Measurements from ENCODE around the gene KRTAP10-7.

KRTAP10-7 gene

DNA sequence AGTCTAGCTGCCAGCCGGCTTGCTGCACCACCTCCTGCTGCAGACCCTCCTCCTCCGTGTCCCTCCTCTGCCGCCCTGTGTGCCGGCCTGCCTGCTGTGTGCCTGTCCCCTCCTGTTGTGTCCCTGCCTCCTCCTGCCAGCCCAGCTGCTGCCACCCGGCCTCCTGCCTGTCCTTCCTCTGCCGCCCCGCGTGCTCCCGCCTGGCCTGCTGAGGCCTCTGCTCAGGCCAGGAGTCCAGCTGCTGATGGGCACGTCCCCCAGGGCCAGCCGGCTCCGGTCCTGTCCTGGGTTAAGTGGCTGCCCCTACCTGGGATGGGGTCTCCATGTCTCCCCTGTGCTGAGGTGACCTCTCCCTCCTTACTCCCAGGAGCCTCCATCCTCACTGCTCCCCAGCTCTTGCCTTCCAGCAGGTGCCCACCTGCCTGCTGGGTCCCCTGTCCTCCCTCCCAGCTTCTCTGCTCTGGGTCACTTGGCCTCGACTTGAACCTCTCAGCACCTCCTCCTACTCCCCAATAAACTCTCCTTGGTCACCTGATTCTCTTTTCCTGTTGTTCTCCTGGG, 12.4 kb downstream of the KRTAP10-7 start:
- TF ChIP-seq, protein P1, sequence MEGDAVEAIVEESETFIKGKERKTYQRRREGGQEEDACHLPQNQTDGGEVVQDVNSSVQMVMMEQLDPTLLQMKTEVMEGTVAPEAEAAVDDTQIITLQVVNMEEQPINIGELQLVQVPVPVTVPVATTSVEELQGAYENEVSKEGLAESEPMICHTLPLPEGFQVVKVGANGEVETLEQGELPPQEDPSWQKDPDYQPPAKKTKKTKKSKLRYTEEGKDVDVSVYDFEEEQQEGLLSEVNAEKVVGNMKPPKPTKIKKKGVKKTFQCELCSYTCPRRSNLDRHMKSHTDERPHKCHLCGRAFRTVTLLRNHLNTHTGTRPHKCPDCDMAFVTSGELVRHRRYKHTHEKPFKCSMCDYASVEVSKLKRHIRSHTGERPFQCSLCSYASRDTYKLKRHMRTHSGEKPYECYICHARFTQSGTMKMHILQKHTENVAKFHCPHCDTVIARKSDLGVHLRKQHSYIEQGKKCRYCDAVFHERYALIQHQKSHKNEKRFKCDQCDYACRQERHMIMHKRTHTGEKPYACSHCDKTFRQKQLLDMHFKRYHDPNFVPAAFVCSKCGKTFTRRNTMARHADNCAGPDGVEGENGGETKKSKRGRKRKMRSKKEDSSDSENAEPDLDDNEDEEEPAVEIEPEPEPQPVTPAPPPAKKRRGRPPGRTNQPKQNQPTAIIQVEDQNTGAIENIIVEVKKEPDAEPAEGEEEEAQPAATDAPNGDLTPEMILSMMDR (conservative IDR thresholded peaks at IDR 0.05; ENCODE audit: control insufficient read depth, insufficient read depth, low read depth, low read length): no peak
- DNase-seq (ENCODE audit: low read depth): no peak
- H3K4me3 ChIP-seq (ENCODE audit: control insufficient read depth, low read depth, low read length): no peak overlapping the region

DNA sequence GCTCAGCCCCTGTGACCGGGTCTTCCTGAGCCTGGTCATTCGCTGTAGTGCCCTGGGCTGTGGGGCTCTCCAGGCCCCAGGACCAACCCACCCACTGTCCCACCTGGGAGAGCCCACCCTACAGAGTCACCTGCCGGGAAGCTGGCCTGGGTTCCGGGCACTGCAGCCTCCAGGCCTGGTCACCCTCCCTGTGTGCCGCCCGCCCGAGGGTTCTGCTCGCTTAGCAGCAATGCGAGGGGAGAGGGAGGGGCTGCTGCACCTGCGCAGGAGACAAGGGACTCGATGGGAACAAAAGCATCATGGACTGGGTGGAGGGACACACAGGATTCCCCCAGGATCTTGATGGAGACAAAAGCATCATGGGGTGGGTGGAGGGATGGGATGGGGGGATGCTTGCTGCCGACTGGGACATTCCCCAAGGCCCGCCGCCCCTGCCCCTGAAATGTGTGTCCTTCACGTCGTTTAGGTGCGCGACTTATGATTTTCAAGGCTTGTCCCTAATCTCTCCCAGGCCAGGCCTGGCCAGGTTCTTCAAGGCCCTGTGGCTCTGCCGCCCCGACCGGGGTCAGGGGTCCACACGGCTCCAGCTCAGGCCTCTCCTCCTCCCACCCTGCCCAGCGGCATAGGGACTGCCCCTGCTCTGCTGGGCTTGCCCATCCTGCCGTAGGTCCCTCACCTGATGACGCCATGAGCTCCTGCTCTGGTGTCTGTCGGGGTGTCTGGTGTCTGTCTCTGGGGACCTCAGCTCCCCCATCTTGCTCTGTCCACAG, 13.2 kb downstream of the KRTAP10-7 start:
- DNase-seq (ENCODE audit: low read depth): no peak
- H3K4me3 ChIP-seq (ENCODE audit: control insufficient read depth, low read depth, low read length): no peak overlapping the region
- TF ChIP-seq, protein P1 (conservative IDR thresholded peaks at IDR 0.05; ENCODE audit: control insufficient read depth, insufficient read depth, low read depth, low read length): no peak

DNA sequence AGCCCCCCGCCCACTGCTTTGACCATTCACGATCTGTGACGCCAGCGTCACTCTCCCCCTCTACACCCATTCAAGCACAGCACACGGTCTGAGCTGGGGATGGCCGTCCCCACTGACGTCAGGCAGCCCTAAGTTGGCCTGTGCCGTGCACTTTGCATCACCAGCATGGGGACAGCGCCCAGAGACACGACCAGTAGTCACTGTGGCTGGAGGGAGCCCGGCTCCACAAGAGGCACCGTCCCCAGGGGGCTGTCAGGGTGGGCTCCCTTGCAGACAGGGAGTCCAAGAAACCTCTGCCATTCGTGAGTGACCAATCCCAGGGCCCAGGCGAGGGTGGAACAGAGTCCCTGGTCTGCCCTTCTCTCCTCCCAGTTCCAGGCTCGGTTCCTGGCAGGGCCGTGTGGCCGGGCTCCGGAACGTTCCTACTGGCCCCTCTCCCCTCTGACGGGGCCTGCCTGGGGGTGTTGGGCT, 13.8 kb downstream of the KRTAP10-7 start:
- no peak for DNase-seq (ENCODE audit: low read depth)
- H3K4me3 ChIP-seq (ENCODE audit: control insufficient read depth, low read depth, low read length): no peak overlapping the region
- TF ChIP-seq, protein P1 (conservative IDR thresholded peaks at IDR 0.05; ENCODE audit: control insufficient read depth, insufficient read depth, low read depth, low read length): no peak

DNA sequence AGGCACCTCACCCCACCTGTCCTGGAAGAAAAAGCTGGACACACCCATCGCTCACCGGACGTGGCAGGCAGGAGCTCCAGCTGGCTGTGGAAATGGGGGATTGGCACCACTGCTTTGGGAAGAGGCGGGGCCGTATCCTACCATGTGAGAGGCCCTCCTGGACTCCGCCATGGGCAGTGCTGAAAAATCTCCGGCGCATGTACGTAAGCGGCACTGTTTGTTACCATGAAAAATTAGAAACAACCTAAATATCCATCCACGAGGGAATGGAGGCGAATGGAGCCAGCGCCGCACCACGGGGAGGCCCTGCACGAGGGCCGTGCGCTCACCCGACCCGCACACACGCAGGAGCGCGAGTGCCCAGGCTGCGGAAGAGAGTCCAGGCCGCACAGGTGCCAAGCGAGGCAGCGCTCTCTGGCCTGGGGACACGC, 14.6 kb downstream of the KRTAP10-7 start:
- H3K4me3 ChIP-seq (ENCODE audit: control insufficient read depth, low read depth, low read length): no peak overlapping the region
- no peak for DNase-seq (ENCODE audit: low read depth)
- TF ChIP-seq, protein P1 (conservative IDR thresholded peaks at IDR 0.05; ENCODE audit: control insufficient read depth, insufficient read depth, low read depth, low read length): no peak

DNA sequence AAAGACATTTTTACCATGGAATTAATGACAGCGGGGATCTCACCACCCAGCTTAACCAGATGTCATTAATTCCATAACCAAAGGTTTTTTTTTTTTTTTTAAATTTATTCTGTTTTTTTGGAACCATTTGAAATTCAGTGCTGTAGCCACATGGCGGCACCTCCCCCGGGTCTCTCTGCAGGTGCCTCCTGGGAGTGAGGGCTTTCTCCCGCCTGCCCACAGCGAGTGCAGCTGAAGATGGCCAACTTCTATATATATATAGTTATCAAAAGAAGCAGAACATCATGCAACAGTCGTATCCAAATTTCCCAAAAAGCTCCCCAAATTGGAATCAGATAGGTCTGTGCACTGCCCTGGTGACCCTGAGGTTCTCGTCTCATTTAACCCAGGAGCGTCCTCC, 15.1 kb downstream of the KRTAP10-7 start:
- DNase-seq (ENCODE audit: low read depth): no peak
- H3K4me3 ChIP-seq (ENCODE audit: control insufficient read depth, low read depth, low read length): no peak overlapping the region
- TF ChIP-seq, protein P1 (conservative IDR thresholded peaks at IDR 0.05; ENCODE audit: control insufficient read depth, insufficient read depth, low read depth, low read length): no peak

DNA sequence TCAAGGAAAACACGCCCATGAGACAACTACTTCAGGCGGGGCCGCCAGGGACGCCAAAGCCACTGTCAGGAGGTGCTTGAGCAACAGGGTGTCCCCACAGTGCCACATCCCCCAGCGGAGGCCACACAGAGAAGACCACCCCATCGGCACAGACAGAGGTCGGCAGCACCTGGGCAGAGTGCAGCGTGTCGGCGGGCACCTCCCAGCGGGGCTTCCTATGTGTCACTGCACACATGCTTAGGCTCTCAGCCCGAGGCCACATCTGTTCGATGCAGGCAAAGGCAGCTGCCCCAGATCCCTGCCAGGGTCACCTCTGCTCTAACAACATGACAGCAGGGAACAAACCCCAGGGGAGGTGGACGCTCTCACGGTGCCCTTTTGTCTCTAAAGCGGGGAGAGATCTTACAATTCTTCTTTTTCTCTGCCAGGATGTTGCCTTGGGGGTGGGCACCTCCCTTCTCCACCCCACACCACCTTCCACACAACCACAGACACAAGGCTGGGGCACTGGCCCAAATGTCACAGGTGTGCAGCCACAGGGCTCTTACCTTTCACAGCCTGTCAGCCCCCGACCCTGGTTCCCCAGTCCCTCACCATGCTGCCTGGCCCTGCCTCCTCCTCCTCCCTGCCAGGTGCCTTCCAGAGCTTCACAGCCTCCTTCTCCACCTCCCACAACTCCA, 15.7 kb downstream of the KRTAP10-7 start:
- no peak for DNase-seq (ENCODE audit: low read depth)
- TF ChIP-seq, protein P1 (conservative IDR thresholded peaks at IDR 0.05; ENCODE audit: control insufficient read depth, insufficient read depth, low read depth, low read length): no peak
- no peak overlapping the region for H3K4me3 ChIP-seq (ENCODE audit: control insufficient read depth, low read depth, low read length)
